GM10847 (cell line): ENCODE measurements around the gene INSIG2.

Source experiments
- POLR2A ChIP-seq: IDR thresholded peaks from 2 replicates; pipeline ENCODE4 v1.6.1; 2011; ENCODE audit not compliant: insufficient read length; ENCODE audit errors: extremely low read depth

The INSIG2 gene

DNA sequence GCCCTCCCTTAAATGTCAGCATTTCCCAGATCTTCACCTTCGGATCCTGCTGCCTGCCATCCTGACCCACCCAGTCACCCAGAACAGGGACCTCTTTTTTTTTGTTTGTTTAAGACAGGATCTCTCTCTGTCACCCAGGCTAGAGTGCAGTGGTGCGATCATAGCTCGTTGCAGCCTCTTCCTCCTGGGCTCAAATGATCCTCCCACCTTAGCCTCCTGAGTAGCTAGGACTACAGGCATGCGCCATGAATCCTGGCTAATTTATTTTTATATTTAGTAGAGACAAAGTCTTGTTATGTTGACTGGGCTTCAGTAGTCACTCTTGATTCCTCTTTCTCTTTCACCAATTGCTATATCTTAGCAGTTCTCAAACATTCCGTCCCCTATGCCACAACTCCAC lies 39.0 kb downstream of the INSIG2 start:
- TF ChIP-seq POLR2A, result no peak

GRCh38 chr2:118128826-118129225 lies 40.6 kb downstream of the INSIG2 start:
- no peak for TF ChIP-seq POLR2A

GRCh38 chr2:118130385-118130784 lies 42.1 kb downstream of the INSIG2 start:
- no peak for TF ChIP-seq POLR2A

DNA sequence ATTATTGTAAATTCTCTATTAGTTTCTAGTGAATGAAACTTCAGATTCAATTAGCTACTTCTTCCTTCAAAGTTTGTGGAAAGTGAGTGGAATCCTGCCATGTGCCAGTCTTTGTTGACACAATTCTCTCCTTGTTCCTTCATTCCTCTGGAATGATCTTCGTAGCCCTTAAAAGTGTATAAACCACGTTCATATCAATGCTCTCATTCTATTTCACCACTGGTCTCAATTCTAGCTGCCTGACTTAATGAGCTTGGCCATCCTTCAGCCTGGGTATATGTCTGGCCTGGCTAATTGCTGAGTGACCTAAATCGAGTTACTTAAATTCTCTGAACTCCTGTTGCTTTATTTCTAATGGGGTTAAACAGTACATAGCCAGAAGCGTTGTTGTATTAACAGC lies 43.5 kb downstream of the INSIG2 start:
- TF ChIP-seq POLR2A, result no peak

DNA sequence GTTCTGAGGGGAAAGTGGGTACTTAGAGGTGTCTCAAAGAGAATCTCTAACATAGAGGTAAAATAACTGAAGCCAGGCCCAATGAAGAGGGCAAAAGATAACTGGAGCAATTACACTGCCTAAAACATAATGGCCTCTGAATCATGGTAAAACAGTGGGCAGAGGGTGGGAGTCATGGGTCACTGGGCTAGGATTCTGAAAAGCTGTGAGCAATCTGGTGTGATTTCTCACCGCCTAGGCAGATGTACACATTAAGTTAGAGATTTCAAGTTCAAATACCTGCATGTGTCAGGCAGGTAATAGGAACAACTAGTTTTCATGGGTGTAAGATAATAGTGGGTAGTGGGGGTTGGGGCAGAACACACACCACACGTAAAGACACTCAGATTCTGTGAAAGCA lies 45.6 kb downstream of the INSIG2 start:
- TF ChIP-seq POLR2A, result no peak

GRCh38 chr2:118134650-118135049 lies 46.4 kb downstream of the INSIG2 start:
- TF ChIP-seq POLR2A, result no peak

- no peak for TF ChIP-seq POLR2A
Measured at GRCh38 chr2:118145207-118145606, 56.9 kb downstream of the INSIG2 start.

GRCh38 chr2:118145806-118146205 lies 57.5 kb downstream of the INSIG2 start:
- TF ChIP-seq POLR2A, result no peak

GRCh38 chr2:118146315-118147283 lies 58.3 kb downstream of the INSIG2 start:
- TF ChIP-seq POLR2A, result no peak

DNA sequence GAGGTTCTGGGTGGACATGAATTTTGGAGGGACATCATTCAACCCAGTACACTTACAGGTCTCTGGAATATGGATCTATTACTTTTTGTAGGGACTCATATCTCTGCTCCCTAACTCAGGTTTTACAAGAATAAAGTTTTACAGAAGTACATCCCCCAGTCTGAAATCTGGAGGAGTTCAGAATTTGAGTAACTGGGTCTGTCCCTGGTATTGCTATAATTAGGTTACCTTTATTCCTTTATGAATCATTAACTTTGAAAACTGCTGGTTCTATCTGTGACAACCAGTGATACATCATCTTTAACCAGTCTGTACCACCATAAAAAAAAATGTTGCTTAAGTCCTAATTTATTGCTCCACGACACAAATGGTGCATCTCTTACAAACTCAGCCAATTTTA lies 59.9 kb downstream of the INSIG2 start:
- TF ChIP-seq POLR2A, result no peak

DNA sequence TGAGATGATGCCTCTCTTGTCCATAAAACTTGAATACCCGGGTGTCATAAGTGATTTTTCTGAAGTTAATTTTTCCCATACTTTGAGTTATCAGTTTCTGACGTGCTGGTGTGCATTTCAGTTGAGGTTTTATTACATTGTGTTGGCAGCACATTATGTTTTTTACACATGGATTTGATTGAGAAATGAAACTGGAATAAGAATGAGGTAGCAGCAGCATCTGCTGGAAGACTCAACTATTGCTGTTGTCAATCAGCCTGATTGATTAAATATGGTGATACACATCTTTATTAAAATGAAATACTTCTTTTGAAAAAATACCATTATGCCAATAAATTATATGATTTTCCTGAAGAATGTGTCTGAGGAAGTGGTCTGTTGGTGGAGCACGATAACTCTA lies 60.5 kb downstream of the INSIG2 start:
- TF ChIP-seq POLR2A, result no peak

DNA sequence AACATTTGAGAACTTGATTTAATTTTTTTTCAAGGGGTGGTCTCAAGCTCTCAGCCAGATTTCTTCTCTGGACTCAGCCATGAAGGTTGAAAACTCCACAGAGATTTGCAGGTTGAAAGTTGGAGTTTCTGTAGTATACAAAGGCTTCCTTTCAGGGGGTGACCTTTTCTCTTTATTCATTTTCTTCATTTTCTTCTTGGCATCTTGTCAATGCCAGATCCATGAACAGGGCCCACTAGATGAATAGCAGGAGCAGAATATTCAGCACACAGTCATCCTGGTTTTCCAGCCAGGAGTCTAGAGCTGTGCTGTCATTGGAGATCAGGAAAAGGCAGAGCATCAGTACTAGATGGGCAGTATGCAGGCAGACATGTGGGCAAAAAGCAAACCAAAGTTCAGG lies 62.0 kb downstream of the INSIG2 start:
- no peak for TF ChIP-seq POLR2A

- no peak for TF ChIP-seq POLR2A
Measured at GRCh38 chr2:118151831-118152230, 63.6 kb downstream of the INSIG2 start.

- TF ChIP-seq POLR2A, result no peak
Measured at GRCh38 chr2:118153433-118153832, 65.2 kb downstream of the INSIG2 start.

DNA sequence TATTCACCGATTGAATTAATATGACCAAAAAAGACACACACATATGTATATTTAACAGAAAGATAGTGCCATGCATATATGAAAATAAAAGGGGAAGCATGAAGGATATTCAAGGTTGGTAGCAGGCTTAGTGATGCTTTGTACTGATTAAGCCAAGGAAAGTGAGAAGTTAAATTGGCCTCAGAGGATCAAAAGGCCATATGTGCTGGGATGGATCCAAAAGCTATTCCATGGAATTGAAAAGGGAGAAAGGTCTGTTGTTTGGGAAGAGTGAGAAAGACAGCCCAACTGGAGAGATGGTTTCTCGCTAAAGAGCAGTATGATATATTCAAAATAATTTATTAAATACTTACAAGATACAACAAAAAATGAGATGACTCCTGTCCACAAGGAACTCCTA lies 65.9 kb downstream of the INSIG2 start:
- no peak for TF ChIP-seq POLR2A
